NOMO-1 (cell line): ENCODE results near the gene KCNQ1.
A peak's percentile ranks its signal among the peaks of the same experiment; 100 is the strongest.

Experiments
- DNase-seq, 2 experiments: peaks; one replicate each; lab custom pipeline; 2025; ENCODE audit not compliant: unreplicated experiment in 2 of 2; lab: John Stamatoyannopoulos, UW

KCNQ1 gene

DNA sequence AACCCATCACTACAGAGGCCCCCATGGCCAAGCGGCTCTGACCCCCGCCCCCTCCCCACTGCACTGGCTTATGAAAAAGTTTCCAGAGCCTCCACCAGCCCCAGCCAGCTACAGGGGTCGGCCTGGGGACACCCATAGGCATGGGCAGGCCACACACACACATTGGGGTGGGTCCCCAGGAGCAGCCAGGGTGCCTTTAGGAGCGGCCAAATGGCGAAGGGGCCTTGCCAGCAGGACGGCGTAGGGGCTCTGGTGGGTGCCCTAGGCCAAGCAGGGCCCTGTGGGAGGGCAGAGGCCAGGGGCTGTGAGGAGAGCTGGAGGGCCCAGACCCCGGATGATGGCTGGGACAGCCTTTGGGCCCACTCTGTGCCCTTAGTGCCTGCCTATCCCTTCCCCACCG, 34.2 kb upstream of the KCNQ1 start:
- DNase-seq: no peak

DNA sequence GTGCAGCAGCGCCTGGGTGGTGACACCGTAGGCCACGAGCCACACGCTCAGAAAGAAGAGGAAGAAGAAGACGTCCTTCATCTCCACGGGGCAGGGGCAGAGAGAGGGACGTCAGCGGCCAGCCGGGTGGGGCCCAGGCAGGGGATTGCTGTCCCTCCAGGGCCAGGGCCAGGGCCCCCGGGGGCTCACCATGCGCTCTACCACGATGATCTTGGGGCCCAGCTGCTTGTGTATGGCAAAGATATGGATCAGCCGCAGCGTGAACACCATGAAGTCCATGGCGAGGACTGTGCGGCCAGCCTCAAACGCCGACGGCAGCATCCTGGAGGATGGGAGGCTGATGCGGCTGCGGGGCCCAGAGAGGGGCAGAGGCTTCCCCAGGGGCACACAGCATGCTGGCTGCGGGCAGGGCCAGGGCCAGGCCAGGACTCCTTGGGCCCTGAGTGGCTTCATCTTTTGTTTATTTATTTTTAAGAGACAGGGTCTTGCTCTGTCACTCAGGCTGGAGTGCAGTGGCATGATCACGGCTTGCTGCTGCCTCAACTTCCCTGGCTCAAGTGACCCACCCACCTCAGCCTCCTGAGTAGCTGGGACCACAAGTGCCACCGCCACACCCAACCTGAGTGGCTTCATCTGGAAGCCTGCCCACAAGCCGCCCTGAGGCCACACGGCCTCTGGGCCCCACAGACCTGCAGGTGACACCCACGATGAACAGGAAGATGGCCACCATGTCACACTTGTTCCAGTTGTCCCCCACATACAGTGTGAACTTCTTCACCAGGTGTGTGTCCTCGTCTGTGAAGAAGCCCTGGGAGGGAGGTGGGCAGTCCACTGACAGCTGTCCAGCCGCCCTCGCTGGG, 33.1 kb upstream of the KCNQ1 start:
- no peak for DNase-seq

GRCh38 chr11:2412323-2412722, 32.5 kb upstream of the KCNQ1 start:
- no peak for DNase-seq

DNA sequence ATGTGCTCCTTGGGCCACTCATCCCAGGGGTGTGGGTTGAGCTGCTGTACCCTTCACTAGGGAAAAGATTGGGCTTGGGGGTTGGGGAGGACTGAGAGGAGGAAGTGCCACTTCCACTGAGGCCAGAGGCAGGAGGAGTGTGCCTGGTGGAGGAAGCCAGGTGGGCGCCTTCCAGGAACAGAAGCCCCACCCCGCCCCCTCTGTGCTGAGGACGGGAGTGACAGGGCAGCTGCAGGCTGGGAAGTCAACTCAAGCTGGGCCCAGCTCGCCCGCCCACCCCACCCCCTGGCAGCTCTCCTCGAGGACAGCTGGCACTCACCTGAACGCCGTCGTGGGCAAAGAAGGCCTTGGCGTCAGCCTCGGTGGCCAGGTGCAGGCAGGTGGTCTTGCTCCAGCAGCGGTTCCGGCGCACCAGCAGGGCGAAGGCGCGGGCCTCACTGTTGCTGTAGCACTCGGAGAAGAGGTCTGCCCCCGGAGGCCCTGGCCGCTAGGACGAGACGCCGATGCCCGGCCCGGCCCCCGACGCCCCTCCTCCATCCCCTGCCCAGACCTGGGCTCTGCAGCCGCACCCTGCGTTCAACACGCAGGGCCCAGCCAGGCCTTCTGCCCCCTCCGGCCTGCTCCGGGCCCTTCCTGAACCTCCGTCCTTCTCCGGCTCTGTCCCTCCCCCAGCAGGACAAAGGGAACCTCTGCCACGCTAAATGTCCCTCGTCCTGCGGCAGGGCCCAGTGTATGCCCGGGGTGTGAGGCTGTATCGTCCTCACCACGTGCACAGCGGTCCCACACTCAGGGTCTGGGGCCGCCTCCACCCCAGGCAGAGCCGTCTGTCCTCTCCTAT, 30.8 kb upstream of the KCNQ1 start:
- DNase-seq: no peak

DNA sequence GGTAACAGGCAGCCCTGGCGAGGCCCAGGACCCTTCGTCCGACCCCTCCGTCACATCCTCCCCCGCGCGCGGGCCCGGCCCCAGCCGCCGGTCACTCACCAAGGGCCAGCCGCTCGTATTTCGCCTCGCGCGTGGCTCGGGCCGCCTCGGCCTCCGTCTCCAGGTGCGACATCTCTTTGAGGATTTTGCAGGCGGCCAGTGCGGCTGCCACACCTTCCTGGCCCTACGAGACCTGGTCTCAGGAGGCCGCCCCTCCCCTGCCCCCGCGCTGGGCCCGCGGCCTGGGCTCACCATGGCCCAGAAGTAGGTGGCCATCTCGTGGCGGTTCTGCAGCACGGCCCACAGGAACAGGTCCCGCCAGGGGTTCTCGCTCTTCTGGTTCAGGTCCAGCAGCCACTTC, 30.2 kb upstream of the KCNQ1 start:
- no peak for DNase-seq

GRCh38 chr11:2415171-2415570, 29.6 kb upstream of the KCNQ1 start:
- no peak for DNase-seq

DNA sequence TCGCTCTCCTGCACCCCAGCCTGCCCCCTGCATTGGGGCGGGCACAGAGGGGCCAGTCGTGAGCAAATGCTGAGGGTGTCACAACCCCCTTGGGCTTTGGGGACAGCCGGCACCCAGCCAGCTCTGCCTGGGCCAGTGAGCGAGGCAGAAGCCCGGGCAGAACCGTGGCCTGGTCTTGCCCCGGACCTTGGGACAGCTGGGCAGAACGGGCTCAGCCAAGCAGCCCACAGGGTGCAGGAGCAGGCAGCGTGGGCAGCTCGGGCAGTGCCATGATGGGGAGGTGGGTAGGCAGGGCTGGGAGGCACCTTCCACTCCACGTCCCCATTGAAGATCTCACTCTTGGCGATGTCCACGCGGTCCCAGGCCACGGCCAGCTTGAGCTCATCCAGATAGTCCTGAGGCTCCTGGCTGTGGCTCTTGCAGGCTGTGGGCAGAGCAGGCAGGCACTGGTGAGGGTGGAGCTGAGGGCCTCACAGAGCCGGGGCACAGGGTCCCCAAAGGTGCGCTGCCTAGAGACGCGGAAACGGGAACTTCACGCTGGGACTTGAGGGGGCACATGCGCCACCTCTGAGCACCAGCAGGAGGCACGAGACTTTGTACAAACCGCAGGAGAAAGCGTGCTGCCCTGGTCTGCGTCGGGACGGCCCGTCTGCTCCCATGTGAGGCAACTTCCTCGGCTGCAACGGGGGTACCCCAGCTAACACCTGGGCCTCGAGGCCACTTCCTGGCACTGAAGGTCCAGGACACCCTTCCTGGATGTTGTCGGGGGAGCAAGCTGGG, 29.0 kb upstream of the KCNQ1 start:
- DNase-seq: no peak

DNA sequence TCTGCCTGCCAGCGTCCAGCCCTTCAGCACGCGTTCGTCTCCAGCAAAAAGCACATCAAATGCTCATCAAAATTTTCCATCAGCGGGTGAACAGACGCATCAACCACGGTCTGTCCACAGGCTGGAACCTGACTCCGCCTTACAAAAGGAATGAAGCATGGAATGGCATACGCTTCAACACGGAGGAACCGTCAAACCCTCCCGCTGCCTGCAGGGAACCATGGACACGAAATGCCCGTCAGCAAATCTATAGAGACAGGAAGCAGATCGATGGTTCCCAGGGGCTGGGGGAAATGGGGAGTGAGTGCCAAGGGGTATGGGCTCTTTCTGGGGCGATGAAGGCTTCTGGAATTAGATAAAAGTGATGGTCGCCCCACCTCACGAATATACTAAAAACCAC, 28.0 kb upstream of the KCNQ1 start:
- no peak for DNase-seq

GRCh38 chr11:2417856-2418692, 26.7 kb upstream of the KCNQ1 start:
- DNase-seq: no peak

DNA sequence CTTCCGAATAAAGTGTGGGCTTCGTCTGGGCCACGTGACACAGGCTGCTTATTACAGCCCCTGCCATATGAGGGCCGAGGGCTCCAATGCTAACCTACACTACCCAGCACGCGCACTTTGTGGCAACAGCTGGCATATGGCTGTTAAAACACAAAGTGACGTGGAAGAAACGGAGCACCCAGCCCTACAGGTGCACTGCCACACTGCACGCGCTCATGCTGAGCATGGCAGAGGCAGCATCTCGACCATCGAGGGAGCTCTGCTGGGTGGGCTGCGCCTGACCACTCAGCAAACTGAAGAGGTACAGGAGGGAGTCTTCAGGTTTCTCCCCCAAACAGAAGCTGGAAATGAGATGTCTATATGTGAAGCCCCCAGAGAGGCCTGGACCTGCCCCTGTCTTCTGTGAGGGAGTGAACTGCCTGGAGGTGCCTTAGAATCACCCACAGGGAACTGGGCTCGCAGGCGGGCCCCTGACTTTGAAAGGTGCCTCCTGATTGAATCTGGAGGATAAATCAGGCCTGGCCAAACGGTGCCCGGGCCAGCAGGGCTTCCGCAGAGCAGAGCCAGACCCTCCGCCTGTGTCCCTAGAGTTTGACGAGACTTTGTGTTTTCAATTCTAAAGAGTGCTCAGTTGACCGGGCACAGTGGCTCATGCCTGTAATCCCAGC, 26.0 kb upstream of the KCNQ1 start:
- DNase-seq: no peak

GRCh38 chr11:2419638-2420501, 24.9 kb upstream of the KCNQ1 start:
- DNase-seq: peak; percentile 72 to 78

DNA sequence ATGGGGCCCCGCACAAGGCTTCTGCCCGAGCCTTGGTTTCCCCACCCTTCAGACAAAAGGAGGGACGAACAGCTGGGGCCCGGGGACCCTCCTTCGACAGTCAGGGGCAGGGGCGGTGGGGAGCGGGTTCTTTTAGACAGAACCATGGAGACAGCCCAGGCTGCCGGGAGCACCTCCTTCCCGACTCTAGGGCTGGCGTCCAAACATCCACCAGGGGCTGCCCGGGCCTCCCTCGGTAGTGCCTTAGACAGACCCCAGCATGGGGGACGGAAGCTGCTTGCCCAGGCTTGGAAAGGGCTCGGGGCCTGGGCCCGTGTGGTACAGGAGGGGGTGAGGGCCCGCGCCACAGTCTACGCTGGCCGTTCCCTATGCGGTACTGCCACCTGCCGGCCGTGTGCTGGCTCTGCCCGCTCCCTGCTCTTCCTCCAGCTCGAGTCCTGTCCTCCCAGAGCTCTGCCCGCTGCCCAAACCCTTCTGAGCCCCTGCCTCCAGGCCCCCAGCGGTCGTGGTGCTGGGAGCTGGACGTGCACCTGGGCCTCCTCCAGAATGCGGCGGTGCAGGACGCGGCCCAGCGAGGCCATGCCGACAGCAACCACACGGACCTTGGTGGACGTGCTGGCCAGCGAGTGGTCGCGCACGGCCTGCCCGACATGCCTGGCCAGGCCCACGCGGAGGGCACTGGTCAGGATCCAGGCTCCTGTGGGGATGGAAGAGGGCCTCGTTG, 24.1 kb upstream of the KCNQ1 start:
- DNase-seq: peak; percentile 59 to 78

GRCh38 chr11:2421226-2421994, 23.4 kb upstream of the KCNQ1 start:
- DNase-seq: no peak

DNA sequence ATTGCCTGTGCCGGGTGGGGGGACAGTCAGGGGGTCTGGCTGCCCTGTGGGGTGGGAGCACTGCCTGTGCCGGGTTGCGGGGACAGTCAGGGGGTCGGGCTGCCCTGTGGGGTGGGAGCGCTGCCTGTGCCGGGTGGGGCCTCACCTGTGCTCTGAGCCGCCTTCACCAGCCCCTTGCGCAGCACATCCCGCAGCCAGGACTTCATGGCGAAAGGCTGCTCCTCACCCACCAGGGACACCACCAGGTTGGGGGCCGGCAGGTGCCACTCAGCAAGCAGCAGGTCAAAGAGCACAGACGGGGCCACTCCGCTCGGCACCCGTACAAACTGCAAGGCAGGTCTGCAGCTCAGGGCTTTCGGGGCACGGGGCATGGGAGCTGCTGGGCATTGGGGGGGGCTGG, 22.8 kb upstream of the KCNQ1 start:
- DNase-seq: no peak

- DNase-seq: no peak
These were observed 22.2 kb upstream of the KCNQ1 start for GRCh38 chr11:2422461-2423156.

- no peak for DNase-seq
These were observed 21.4 kb upstream of the KCNQ1 start for GRCh38 chr11:2423157-2424025.
